HG03378 (cell line): ENCODE measurements around the gene ZNF500.
A peak's percentile ranks its signal among the peaks of the same experiment; 100 is the strongest.

Experiments used
- ATAC-seq: cut with Tn5 transposase; IDR thresholded peaks from one replicate; pipeline ENCODE4 v1.9.1; 2021; ENCODE audit warnings: mild to moderate bottlenecking, moderate library complexity; ENCODE audit not compliant: unreplicated experiment

ZNF500 gene

DNA sequence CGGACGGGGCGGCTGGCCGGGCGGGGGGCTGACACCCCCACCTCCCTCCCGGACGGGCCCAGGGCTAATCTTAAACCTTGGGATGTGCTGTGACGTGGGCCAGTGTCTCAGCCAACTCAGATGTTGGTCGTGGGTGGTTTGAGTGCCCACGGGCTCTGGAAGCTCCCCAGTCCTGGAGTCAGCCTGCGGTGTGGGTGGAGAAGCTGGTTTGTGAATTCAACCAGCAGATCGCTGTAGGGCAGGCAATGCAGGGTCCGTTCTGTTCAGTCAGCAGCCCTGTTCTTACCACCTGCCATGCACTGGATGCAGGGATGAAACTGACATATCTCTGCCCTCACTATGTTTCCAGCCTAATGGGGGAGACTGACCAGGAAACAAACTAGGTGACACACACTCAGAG is 8.0 kb upstream of the ZNF500 start:
- ATAC-seq = no peak

DNA sequence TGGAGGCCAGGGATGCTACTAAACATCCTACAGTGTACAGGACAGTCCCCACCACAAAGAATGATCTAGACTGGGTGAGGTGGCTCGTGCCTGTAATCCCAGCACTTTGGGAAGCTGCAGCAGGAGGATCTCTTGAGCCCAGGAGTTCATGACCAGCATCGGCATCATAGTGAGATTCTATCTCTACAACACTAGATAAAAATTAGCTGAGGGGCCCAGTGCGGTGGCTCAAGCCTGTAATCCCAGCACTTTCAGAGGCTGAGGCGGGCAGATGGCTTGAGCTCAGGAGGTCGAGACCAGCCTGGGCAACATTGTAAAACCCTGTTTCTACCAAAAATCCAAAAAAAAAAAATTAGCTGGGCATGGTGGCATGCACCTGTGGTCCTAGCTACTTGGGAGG is 5.4 kb upstream of the ZNF500 start:
- no peak for ATAC-seq

DNA sequence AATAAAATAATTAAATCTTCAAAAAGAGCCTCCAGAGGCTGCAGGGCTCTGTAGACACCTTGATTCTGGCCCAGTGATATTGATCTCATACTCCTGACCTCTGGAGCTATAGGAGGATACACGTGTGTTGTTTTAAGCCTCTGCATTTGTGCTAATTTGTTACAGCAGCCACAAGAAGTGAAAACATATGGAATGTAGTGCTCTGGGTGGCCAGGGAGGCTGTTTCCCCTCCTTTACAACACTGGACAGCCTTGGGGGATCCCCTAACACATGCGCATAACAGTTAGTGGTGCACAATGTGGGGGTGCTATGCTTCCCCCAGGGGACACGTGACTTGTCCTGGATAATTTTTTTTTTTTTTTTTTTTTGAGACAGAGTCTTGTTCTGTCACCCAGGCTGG is 4.7 kb upstream of the ZNF500 start:
- no peak for ATAC-seq

DNA sequence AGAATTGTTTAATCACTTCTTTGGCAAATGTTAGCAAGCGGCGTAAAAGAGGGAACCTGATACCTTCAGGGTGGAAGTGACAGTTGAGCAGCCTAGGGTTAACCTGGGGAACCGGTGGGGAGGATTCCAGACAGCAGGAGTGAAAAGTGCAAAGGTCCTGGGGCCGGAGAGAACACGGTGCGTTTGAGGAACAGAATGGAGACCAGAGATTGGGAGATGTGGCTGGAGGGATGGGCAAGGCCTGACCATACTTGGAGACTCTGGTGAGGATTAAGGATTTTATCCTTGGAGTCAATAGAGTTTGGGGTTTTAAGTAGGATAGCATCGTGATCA is 2.3 kb upstream of the ZNF500 start:
- ATAC-seq = no peak

DNA sequence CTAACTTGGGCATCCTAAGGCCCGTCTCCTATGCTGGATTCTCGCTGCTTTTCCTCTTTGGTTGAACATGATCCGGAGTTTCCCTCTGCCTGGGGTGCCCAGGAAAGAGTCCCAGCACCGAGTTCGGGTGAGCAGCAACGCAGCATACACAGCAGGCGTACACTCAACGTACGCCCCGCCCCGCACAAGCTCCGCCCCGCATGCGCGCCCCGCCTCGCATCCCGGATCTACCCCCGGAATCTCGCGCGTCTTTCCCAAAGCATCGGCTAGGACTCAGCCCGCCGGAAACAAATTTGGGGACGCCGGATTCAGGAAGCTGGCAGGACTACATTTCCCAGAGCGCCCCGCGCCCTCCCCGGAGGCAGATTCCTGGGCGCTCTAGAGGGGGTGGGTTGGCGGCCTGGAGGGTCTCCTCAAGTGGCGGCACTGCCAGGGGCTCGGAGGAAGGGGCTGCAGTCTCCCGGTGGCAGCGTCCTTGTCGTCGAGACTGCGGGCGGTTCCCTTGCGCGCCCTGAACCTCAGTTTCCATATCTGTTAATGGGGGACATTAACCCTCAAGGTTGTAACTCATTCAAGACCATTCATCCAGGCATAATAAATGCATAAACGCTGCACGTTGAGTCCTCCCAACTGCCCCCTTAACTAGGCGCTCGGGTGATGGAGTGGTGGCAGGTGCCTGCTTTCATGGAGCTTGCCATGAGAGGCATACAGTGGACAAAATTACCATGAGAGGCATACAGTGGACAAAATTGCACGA is 1.8 kb upstream of the ZNF500 start:
- ATAC-seq = peak; percentile 48

DNA sequence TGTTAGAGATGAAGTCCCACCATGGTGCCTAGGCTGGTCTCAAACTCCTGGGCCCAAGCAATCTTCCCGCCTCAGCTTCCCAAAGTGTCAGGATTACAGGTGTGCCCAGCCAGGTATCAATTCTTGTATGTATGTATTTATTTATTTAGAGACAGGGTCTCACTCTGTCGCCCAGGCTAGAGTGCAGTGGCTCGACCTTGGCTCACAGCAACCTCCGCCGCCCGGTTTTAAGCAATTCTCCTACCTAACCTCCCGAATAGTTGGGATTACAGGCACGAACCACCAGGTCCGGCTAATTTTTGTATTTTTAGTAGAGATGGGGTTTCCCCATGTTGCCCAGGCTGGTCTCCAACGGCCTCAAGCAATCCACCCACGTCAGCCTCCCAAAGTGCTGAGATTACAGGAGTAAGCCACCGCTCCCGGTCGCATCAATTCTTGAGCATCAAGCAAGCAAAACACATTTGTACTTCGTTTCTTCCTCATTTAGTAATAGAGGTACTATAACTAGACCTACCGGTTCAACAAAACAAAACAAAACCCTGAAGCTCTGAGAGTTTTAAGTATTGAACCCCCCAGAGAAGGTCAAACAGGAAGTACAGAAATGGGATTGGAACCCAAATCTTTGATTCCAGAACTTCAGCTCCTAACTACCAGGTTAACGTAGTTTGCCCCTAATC is 1.0 kb upstream of the ZNF500 start:
- peak; percentile 3 for ATAC-seq

DNA sequence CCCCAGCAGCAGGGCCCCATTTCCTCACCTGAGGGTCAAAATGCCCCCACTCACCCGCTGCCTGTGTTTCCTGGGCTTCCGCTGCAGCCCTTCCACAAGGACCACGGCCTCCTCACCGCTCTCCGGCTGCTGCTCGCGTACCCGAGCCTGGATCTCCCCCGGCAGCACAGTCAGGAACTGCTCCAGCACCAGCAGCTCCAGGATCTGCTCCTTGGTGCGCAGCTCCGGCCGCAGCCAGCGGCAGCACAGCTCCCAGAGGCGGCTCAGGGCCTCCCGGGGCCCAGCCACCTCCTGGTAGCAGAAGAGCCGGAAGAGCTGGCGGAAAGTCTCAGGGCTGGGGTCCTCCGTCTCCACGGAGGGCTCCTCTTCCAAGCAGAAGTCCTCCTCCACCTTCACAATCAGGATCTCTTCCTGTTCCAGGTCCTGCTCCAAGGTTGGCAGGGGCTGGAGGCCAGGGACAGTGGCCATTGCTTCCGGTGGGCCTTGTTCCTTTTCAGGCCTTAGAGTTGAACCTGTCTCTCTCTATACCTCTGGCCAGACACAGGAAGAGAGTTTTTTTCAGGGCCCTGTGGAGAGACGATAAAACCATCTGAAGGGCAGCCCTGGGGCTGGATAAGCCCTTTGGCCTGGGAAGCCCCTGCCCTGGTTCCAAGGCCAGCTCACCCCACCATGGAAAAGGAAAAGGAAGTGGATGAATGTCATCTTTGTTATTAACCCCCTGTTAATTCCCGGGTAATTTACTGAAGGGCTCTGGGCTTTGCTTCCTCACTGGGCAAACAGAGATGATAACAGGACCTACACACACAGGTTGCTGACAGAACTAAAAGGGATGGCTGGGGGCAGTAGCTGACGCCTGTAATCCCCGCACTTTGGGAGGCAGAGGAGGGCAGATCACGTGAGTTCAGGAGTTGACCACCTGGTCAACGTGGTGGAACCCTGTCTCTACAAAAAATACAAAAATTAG is 1.2 kb downstream of the ZNF500 start:
- ATAC-seq = no peak

DNA sequence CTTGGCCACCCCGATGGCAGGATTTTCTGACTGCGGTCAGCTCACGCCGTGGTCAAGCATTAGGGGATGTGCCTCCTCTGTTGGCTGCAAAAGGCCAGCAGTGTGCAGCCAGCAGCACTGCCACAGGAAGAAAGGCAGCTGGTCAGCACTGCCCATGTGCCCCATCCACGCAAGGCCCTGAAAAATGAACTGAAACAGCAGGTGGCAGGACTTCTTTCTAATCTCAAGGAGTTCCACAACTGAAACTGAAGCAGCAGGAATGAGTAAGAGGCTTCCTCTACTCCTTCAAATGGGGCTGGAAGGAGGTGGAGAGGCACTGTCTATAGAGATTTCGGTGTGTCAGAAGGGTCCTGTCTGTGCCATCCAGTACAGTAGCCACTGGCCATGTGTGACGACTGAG is 3.2 kb downstream of the ZNF500 start:
- no peak for ATAC-seq

DNA sequence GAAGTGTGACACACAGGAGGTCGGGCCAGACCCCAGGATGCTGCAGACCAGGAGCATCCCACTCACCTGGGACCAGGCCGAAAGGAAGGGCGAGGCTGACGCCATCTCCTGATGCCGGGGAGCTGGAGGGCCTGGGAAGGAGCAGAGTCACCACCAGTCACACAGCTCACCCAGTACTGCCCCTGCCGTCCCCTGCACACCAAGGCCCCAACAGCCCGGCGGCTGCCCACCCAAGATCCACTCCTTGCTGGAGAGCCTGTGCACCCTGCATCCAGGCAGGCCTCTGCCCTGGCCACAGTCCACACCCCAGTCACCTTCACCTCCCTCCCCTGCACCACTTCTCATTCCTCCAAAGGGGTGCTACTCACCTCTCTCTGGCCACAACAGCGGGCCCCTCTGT is 4.8 kb downstream of the ZNF500 start:
- ATAC-seq = no peak

DNA sequence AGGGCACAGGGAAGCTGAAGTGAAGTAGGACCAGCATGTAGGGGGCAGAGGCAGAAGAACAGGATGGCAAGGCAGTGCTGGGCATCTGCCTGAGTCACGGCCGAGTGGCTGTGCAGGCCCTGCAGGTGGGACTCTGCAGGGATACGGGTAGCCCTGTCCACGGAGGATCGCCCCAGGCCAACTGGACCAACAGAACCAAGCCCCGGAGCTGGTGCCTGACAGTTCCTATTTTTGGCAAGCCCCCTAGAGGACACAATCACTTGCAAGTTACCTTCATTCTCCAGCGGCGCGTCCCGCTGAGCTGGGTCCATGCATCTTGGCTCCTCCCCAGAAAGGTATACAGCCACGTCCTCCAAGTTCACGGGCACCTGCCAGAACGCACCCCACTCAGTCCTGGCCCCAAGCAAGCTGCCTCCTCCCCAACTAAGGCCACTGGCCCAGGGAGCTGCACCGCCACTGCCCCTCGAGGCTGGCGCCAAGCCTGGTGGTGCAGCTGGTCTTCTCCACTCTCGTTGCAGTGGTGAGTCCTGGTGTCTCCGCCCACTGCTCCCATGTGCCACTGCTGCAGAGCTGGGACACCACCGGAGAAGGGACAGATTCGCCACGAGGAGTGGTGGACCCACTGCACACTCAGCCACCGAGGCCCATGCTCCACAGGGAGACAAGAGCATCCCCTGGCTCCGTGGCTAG is 6.6 kb downstream of the ZNF500 start:
- ATAC-seq = no peak

DNA sequence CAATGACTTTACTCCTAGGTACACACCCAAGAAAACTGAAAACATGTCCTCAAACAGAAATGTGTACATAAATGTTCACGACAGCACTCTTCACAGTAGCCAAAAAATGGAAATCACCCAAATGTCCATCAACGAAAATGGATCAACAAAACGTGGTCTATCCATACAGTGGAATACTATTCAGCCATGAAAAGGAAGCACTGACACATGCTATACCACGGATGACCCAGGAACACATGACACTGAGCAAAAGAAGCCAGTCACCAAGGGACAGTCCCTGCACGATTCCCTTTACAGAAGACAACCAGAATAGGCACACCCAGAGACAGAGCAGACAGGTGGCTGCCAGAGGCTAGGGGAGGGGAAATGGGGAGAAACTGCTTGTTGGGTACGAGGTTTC is 11.3 kb downstream of the ZNF500 start:
- no peak for ATAC-seq

DNA sequence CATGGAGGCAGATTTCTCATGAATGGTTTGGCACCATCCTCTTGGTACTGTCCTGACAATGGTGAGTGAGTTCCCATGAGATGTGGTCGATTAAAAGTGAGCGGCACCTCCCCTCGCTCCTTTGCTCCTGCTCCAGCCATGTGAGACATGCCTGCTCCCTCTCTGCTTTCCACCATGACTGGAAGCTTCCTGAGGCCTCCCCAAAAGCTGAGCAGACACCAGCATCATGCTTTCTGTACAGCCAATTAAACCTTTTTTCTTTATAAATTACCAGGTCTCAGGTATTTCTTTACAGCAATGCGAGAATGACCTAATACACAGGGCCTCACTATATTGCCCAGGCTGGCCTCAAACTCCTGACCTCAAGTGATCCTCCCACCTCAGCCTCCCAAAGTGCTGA is 12.1 kb downstream of the ZNF500 start:
- no peak for ATAC-seq

DNA sequence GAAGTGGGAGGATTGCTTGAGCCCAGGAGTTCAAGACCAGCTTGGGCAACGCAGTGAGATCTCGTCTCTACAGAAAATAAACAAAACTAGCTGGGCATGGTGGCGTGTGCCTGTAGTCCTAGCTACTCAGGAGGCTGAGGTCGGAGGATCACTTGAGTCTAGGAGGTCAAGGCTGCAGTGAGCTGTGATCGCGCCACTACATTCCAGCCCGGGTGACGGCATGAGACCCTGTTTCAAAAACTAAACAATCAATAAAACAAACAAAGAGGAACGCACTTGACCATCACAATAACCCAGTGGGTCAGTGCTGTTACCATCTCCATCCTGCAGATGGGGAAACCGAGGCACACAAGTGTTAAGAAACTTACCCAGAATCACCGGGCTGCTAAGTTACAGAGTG is 13.7 kb downstream of the ZNF500 start:
- no peak for ATAC-seq

DNA sequence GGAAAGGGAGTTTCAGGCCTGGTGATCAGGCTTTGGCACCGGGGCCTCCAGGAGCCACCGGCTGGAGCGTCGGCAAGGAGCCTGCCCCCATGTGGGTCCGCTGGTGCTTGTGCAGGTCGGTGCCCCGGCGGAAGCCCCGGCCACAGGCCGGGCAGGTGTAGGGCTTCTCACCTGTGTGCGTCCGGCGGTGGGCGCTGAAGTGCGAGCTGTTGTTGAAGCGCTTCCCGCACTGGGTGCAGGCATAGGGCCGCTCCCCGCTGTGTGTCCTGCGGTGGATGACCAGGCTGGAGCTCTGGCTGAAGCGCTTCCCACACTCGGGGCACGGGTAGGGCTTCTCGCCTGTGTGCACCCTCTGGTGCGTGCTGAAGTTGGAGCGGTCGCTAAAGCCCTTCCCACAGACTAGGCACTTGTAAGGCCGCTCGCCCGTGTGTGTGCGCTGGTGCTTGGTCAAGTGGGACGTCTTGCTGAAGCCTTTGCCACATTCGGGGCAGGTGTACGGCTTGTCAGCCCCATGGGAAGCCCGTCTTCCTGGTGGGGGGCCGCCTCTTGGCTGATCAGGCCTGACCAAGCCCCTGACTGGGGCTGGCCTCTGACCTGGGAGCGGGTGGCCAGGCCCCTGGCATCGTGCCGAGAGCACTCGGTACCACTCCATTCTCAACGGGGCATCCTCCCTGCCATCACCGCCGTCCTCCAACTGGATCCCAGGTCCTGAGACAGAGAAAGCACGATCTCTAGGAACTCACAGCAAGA is 14.4 kb downstream of the ZNF500 start:
- no peak for ATAC-seq

DNA sequence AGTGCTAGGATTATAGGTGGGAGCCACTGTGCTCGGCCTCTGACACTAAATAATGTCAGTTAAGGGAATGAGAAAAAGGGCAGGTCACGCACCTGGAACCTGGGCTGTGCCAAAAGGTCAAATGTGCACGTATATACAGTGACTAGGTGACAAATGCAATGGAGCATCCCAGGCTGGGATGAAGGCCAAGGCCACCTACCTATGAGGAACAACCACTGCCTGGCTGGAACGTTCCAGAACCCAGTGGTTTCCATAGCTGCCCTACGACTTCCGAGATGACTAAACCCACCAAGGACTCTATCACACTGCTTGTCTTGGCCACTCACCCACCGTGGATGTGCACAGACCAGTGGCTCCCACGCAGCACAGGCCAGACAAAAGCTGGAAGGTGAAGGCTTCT is 16.1 kb downstream of the ZNF500 start:
- no peak for ATAC-seq

DNA sequence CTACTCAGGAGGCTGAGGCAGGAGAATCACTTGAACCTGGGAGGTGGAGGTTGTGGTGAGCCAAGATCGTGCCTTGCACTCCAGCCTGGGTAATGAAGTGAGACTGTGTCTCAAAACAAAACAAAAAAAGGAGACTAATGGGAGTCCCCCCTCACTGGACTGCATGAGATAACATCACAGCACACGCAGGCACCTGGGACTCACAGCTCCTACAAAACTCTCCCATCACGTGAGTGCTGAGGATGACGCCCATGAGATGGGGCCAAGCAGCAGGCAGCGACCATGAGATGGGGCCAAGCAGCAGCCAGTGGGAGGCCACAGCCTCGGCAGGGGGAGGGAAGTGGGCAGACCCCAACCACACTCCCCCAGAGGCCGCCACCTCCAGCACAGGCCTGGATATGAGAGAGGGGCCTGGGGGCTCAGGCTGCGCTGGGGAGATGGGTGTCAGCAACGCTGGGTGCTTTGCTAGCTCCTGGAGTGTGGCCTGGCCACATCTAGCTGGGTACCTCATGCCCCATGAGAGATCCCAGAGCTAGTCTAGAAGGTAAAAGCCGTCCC is 17.2 kb downstream of the ZNF500 start:
- no peak for ATAC-seq

DNA sequence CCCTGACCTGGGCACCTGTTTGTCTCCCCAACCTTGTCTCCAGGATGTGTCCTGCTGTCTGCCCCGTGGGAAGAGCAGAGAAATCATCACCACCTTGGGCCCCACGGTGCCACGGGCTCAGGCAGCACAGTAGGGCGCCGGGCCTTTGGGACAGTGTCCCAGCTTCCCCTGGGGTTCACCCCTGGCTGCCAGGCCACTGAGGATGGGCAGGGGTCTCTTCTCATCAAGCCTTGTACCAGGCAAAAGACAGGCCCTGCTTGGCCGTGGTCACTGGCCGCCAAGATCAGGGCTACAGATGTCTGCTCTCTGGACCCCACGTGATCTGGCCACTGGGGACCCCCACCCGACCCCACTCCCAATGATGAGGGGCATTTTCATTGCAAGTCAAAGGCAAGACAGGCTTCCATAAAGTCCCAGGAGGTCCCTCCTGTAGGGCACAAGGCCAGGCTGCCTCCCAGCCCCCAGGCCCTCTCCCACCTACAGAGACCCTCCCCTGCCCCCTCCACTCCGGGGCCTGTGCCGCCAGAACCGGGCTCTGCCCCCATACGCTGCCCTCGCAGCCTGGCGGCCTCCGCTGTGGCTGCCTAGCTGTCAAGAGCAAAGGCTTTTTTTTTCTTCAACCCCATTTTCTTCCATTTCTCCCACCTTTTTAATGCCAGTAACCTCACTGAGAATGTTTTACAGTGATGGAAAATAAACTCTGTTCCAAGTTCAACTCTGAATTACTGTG is 18.1 kb downstream of the ZNF500 start:
- ATAC-seq = no peak

DNA sequence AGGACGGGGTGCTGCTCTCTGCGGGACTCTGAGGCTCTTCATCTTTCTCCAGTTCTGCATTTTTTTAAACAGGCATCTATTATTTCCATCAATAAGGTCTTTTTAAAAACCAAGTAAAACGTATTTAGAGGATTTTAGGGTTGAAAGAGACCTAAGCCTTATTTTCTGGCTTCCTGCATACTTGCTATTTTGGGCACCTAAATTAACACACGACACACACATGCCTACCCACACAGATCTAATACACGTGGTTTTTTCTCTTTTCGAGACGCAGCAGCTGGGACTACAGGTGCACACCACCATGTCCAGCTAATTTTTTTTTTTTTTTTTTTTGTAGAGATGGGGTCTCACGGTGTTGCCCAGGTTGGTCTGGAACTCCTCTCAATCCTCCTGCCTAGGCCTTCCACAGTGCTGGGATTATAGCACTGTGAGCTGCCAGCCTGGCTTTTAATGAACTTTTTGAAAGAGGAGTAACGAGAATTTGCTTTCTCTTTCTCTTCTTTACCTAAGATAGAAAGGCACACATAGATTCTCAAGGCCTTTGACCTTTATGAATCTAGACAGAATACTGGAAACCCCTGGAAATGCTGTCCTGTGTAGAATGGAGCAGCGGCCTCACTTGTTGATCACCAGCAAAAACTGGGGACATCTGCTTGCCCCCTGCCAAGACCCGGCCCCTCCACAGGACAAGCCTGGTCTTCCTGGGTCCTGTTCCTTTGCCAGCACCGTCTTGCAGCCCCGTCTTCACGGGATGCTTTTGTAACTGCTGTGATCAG is 18.9 kb downstream of the ZNF500 start:
- ATAC-seq = no peak
